Upper lobe of left lung (tissue), 4 donors: Measurements from ENCODE around the gene TRIM8.
A peak's percentile ranks its signal among the peaks of the same experiment; 100 is the strongest.

ENCODE experiments used
- CTCF ChIP-seq, 6 experiments: fragments of 450-650 bp in 4 of 6; fragments of 200-600 bp in 2 of 6; sonication (generic) in 2 of 6; IDR thresholded peaks; one replicate each; pipeline ENCODE4 v1.5.1; 2016 to 2019; ENCODE audit warnings: antibody characterized with exemption in 6 of 6
- EP300 ChIP-seq, 4 donors: sonication (generic); formaldehyde crosslinking; IDR thresholded peaks; one replicate each; pipeline ENCODE4 v1.5.1; 2017; ENCODE audit warnings: antibody characterized with exemption in 4 of 4, control low read depth in 2 of 4
- POLR2A ChIP-seq, 4 donors: fragments of 450-650 bp; IDR thresholded peaks; one replicate each; pipeline ENCODE4 v1.5.1; 2016 to 2017; ENCODE audit warnings: antibody characterized with exemption in 4 of 4, mild to moderate bottlenecking in 2 of 4
- POLR2AphosphoS5 ChIP-seq, 2 donors: sonication (generic); formaldehyde crosslinking; IDR thresholded peaks; one replicate each; pipeline ENCODE4 v1.5.1; 2017; ENCODE audit warnings: antibody characterized with exemption in 2 of 2

GRCh38 chr10:102615361-102615760 is 28.9 kb upstream of the TRIM8 start:
- peak in 3 of 6 experiments; percentile 14 to 31 (median 17) for TF ChIP-seq CTCF (IDR thresholded peaks at IDR 0.05)
- TF ChIP-seq EP300 (IDR thresholded peaks at IDR 0.05): no peak
- TF ChIP-seq POLR2AphosphoS5 (IDR thresholded peaks at IDR 0.05): no peak
- no peak for TF ChIP-seq POLR2A (IDR thresholded peaks at IDR 0.05)
